Stimulated activated CD8-positive, alpha-beta memory T cell treated with anti-CD3 and anti-CD28 coated beads, Interleukin-12 subunit alpha, Interleukin-12 subunit beta, amount 100 ng/mL, for 24 hours (primary cell): Measurements from ENCODE around the gene CYTH3.
"Not testable (repeated sequence)": the region's sequence is repeated elsewhere in the genome, so short reads cannot be mapped to it uniquely, and the experiment has no call there.

Experiments used
- DNase-seq: peaks from one replicate; pipeline ENCODE4 v3.0.0-alpha.2; 2020; ENCODE audit errors: extremely low read depth

The CYTH3 gene

DNA sequence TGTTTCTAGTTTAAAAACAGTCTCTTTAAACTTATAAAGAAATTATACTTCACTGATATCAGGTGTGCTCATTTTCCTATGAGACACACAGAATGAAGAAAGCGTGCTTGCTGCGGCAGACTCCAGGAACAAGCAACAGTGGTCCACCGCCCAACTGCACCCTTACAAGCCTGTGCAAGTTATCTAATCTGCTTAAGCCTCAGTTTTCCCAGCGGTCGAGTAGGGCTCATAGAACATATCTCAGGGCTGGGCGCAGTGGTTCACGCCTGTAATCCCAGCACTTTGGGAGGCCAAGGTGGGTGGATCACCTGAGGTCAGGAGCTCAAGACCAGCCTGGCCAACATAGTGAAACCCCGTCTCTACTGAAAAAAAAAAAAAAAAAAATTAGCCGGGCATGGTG, 43.1 kb downstream of the CYTH3 start:
- DNase-seq = not testable (repeated sequence)

DNA sequence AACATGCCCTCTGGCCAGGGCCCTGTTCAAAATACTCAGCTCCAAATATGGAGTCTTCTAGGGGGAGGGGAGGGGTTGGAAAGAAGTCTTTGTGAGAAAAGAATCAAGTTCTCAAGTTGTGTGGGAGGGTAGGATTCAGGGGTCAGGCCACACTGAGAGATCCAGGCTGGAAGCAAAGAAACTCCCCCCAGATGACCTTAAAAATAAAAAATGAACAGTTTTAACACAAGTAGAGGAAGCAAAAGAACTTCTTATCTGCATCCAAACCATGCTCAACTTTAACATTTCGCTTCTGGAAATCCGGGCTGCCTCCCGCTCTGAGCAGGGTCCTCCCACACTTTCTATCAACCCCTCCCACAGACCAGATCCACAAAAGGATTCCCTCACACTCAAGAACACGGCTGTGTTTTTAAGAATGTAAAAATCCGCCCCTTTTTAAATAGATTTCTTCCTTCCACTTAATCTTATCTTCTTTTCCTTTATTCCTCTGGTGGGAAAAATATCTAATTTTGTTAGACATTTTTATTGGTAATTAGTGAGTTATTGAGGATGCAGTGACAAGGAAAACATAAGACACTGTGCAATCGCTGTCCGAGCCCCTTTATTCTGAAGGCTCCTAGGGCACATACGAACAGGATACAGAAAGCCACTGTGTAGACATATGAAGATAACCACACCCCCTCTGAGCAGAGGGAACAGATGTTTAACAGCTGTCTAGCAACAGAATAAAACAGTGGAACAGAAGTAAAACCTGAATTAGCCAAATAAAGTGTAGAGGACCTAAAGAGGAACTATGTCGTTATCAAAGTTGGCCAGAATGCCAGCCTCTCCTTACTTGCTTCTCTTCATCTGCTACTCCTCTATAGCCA, 43.8 kb downstream of the CYTH3 start:
- DNase-seq = no peak

DNA sequence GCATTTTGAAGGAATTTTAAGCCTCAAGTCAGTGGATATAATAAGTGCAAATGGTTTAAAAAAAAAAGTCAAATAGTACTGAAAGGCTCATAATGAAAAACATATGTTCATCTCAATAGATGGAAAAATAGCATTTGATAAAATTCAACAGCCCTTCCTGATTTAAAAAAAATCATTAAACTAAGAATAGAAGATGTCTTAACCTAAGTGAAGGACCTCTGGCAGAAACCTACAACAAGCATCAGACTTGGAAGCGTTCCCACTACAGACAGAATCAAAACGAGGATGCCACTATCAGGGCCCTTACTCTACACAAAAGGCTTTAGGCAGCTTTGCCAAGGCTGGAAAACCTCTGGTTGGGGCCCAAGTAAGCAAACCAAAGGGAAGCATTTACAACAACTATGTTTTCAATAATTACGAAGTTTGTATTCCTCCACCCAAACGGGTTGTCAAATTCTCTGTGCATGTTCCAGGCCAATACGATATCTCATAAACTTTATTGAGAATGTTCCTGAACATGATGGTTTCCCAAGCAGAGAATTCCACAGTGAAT, 45.1 kb downstream of the CYTH3 start:
- DNase-seq = no peak

DNA sequence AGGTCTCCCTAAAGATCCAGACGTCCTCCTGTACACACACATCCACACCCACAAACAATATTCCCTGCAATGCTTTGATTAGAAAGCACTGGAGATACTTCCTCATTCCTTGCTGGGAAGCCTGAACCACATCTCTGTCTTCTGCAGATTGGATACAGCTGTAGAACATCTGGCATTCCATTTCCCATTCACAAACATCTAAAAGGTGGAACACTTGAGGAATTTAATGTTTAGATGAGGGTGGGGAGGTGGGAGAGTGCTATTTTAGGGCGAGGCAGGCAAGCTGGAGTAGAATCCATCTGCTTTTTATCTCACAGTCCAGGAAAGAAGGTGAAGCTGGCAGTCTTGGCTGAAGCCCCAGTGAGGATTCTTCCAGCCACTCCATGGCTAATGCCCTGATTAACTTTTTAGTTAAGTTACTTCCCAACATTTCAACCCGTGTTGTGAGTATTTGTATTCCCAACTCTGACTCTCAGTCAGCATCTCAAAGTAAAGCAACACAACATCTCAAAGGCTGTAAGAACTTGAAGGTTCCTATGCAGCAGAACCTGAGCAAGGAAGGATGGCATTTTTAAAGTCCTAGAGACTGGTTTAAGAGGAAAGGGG, 46.1 kb downstream of the CYTH3 start:
- no peak for DNase-seq

DNA sequence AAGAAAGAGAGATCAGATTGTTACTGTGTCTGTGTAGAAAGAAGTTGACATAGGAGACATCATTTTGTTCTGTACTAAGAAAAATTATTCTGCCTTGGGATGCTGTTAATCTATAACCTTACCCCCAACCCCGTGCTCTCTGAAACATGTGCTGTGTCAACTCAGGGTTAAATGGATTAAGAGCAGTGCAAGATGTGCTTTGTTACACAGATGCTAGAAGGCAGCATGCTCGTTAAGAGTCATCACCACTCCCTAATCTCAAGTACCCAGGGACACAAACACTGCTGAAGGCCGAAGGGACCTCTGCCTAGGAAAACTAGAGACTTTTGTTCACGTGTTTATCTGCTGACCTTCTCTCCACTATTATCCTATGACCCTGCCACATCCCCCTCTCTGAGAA, 49.0 kb downstream of the CYTH3 start:
- DNase-seq = not testable (repeated sequence)

DNA sequence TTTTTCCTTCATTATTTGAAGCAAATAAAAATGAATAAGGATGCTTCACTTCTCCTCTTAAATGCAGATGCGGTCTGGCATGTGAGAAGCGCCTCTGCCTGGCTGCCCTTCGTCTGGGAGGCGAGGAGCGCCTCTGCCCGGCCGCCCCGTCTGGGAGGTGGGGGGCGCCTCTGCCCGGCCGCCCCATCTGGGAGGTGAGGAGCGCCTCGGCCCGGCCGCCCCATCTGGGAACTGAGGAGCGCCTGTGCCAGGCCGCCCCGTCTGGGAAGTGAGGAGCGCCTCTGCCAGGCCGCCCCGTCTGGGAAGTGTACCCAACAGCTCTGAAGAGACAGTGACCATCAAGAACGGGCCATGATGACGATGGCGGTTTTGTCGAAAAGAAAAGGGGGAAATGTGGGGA, 49.4 kb downstream of the CYTH3 start:
- DNase-seq = not testable (repeated sequence)

DNA sequence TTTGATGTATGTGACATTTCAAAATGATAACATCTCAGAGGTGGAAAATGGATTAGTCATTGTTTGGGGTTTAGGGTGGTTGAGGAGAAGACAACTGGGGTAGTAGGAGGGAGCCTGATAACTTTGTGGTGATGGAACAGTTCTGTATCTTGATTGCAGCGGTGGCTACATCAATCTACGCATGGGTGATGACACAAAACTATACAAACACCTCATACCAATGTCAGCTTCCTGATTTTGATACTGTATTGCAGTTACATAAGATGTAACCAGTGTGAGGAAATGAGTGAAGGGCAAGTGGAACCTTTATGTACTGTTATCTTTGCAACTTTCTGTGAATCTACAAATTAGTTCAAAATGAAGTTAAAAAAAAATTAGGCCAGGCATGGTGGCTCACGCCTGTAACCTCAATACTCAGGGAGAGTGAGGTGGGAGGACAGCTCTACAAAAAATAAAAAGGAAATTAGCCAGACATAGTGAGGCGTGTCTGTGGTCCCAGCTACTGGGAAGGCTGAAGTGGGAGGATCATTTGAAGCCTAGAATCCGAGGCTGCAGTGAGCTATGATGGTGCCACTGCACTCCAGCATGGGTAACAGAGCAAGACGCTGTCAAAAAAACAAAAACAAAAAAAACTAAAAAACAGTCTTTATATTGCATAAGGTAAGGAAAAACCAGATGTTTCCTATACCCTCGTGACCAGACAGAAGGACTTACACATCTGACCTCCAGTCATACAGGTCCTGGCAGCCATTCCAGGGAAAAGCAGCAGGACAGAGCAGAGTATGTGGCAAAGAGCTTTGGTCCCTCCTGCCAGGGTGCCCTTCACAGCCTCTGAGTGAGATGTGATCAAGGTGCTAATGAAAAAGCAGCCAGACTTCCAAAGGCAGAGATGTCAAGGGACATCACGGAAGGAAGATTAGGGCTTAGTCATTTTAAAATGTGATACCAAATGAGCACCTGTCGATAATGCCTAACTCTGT, 50.8 kb downstream of the CYTH3 start:
- no peak for DNase-seq

DNA sequence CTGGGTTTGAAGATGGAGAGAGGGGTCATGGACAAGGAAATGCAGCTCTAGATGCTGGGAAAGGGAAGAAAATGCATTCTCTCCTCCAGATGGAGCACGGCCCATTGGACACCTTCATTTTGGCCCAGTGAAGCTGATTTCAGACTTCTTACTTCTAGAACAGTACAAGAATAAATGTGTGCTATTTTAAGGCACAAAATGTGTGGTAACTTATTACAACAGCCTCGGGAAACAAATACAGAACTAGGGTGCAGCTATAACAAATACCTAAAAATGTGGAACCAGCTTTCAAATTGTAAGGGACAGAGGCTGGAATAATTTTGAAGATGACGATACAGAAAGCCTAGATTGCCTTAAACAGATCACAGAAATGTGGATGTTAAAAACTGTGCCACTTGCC, 54.1 kb downstream of the CYTH3 start:
- DNase-seq = no peak

DNA sequence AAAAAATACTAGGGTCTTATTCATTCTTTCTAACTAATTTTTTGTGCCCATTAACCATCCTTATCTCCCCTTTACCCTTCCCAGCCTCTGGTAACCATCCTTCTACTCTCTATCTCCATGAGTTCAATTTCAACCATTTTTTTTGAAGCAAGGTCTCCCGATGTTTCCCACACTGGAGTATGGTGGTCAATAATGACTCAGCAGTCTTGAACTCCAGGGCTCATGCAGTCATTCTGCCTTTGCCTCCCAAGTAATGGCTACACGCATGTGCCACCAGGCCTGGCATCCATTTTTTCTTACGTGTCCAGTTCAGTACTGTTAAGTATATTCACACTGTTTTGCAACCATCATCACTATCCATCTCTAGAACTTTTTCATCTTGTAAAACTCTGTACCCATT, 60.4 kb downstream of the CYTH3 start:
- no peak for DNase-seq

DNA sequence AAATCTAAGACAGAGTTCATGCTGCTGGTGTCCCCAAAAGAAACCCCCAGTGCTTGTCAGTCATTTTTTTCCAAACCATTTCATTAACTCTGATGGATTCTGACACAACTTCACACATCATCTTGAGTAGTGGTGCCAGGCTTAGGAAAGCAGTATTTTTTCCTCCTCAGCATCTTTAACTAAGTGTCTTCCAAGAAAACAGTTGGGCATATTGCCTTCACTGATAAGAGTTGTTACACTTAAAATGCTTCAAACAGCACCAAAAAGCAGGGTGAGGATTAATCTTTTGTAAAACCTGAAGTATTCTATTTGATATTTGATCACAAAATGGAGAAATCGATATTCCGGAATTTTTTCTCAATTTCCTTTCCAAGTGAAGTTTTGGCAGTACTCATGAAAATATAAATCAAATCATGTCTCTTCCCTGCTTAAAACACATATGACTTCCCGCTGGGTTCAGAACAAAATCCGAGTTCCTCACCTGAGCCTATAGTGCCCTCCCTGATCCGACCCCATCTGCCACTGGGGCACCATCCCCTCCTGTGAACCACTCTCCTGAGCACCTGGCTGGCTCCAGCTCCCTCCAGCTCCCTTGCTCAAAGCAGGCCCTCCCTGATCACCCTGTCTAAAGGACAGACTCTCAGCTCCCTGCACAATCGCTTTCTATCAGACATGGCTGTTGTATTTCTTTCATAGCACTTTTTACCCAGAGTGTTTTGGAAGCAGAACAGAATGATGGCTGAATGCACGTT, 61.6 kb downstream of the CYTH3 start:
- DNase-seq = no peak

DNA sequence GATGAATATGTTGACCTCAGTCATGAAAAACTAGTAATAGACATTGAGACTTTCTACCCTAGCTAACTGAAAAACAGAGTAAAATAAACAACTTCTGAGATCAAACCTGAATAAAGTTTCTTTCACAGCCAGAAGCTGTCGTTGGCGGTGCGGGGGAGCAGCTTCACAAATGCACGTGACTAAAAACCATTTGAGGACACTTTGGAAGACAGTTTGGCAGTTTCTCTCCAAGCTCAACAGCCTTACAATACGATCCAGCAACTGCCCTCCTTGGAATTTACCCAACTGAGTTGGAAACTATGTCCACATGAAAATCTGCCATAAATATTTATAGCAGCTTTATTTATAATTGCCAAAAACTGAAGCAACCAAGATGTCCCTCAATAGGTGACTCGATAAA, 63.1 kb downstream of the CYTH3 start:
- no peak for DNase-seq

DNA sequence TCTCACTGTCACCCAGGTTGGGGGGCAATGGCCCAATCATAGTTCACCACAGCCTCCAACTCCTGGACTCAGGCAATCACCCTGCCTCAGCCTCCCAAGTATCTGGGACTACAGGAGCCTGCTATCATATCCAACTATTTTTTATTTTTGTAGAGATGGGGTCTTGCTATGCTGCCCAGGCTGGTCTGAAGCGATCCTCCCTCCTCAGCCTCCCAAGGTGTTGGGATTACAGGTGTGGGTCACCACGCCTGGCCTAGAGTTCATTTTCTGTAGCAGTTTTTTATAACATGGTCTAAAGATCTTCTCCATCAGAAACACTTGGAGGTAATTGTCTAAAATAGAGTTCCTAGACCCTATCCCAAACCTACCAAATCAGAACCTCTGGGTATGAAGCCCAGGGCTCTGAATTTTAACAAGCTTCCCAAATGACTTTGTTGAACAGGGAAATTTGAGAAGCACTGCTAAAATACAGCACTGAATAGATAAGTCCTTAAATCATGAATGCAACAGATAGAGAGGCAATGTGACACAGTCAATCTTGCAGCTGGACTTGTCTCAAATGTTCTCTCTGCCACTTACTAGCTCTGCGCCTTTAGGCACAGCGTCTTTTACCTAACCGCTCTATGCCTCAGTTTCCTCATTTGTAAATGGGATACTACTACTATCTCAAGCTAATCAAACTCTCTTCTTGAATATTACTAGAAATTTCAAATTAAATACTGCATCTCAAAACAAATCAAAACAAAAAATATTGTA, 63.7 kb downstream of the CYTH3 start:
- no peak for DNase-seq

DNA sequence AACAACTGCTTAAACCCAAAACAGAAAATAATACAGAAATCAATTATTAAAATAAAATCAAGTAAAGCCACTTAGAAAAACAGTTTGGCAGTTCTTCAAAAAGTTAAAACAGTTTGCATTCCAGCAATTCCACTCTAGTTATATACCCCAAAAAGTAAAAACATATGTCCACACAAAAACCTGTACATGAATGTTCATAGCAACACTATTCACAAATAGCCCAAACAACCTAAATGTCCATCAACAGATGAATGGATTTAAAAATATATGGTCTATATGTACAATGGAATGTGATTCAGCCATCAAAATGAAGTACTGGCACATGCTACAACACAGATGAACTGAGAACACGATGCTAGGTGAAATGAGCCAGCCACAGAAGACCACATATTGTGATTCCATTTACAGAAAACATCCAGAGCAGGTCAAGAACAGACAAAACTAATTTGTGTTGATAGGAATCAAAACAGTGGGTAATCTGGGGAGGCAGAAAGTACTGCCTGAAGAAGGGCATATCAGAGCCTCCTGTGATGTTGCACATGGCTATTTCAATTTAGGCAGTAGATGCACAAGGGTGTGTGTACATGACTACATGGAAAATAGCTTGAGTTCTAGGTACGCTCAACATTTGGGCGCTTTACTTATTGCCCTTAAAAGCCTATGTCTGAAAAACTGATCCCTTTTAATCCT, 66.3 kb downstream of the CYTH3 start:
- no peak for DNase-seq

DNA sequence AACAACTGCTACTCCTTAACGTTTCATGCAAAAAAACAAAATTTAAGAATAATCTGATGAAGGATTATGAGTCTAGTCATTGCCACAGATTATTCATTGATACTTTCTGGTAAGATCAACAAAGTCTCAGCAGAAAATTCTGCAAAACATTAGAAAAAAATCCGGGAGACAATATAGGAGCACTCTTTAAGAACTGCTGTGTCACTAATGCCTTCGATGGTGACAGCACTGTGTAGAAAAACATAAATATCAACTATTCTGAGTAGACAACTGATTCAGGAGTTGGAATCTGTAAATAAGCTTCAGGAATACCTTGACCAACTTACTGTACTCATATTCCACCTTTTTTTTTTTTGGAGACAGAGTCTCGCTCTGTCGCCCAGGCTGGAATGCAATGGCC, 69.0 kb downstream of the CYTH3 start:
- no peak for DNase-seq

DNA sequence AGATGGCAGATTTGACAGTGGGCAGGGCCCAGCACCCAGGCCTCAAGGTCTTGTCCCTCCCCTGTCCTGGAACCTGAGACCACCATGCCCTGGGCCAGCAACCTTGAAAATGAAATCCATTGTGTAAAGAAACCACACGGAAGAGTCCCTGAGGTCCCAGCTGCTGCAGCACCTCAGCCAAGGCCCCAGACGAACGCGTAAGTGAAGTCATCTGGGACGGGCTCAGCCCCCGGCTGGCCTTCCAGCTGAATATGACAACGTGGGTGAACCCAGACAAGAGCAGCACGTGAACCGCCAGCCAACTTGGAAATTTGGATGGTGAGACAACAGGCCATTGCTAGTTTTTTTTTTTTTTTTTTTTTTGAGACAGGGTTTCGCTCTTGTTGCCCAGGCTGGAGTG, 70.3 kb downstream of the CYTH3 start:
- no peak for DNase-seq

DNA sequence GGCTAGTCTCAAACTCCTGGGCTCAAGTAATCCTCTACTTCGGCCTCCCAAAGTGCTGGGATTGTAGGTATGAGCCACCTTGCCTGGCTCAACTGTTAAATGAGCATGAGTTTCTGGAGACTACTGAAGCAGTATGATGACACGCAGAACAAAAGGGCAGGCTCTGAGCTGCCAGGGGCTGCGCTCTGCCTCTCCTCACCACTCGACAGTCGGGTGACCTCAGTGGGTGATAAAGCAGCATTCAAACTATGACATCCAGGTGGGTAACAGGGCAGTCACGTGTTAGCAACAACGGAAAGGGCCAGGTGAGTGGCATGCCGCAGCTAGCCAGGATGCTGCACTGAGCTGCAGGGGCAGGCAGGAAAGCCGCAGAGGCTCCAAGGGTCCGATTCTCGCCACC, 71.5 kb downstream of the CYTH3 start:
- DNase-seq = no peak

DNA sequence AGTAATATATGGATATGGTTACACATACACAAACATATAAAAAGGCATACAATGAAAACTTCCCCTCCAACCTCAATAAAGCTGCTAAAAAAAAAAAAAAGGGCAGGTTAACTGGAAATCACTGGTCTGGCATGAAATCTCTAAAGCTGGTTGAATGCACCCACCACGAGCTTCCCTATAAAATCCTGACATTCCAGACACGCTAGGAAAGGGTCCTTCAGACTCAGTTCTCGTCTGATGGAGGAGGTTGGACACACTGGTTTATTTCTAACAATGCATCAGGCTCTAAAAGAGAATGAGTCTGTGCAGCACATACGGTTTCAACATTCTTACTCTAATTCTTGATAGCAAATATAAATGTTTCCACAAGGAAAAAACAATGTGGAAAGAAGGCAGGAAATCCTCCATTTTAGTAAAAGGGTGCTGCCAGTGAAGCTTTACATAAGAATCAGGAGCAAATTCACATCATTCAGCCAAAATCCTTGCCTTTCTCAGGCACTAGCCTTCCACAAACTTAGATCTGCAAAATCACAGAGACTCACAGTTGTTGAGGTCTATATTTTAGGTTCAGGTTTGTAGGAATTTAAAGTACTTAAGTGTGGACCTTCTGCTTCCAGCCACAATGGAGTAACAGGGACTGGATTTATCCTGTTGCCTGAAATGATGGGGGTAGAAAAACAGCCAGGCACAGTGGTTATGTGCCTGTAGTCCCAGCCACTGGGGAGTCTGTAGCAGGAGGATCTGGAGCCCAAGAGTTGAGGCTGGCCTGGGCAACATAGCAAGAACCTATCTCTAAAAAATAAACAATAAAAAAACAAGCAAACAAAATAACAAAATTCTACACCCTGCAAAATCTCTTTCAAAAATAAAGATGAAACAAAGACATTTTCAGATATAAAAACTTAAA, 73.5 kb downstream of the CYTH3 start:
- DNase-seq = no peak

DNA sequence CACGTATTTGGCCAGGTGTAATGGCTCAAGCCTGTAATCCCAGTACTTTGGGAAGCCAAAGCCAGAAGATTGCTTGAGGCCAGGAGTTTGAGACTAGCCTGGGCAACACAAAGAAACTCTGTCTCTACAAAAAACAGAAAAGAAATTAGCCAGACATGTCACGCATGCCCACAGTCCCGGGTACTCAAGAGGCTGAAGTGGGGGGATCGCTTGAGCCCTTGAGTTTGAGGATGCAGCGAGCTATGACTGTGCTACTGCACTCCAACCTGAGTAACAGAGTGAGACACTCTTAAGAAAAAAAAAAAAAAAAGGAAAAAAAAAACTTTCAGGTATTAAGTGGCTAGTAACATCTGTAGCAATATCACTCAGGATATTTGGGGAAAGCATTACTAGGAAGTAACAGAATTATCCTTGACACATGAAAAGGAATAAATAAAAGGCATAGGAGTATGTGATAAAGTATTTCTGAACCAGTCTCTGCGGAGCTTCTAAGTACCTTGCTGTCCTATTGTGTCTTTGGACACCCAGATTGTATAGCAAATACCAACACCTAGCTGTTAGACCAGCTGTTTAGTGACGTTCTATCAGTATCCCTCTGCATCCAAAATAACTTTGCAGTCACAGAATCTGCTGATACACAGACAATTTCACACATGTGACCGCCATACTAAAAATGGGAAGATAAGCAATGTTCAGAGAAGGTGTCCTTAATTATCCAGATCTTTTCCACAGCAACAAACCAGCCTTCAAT, 74.4 kb downstream of the CYTH3 start:
- no peak for DNase-seq
